ENCODE results near the gene RABL6. TPM values are rescaled to one million over a fixed set of nuclear protein-coding genes. Genes with fewer than 3 reads are reported as not detected.
"Not testable (repeated sequence)": the region's sequence is repeated elsewhere in the genome, so short reads cannot be mapped to it uniquely, and the experiment has no call there.

The RABL6 gene
- total RNA-seq, 1 experiment from 2014 or later, result 68.9 TPM

DNA sequence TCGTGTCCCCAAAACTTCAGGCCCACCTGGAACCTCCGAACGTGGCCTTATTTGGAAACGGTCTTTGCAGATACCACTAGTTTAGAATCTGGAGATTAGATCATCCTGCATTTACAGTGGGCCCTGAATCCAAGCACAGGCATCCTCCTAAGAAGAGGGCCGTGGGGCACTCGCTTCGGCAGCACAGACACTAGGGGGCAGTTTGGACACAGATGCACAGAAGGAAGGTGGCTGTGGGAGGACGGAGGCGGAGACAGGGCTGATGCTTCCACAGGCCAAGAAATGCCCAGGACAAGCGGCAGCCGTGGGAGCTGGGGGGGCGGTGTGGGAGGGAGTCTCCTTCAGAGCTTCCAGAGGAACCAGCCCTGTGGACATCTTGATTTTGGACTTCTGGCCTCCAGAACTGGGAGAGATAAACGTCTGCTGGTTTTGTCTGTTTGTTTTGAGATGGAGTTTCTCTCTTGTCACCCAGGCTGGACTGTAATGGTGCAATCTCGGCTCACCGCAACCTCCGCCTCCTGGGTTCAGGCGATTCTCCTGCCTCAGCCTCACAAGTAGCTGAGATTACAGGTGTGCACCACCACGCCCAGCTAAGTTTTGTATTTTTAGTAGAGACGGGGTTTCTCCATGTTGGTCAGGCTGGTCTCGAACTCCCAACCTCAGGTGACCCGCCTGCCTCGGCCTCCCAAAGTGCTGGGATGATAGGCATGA, 46.8 kb upstream of the RABL6 start:
- intact Hi-C loops (cut with micrococcal nuclease; ENCODE audit: unreplicated experiment); BruUV-seq (replicated peaks); H3K4me3 Mint-ChIP-seq (ENCODE audit: low read depth, unreplicated experiment); H3K27ac Mint-ChIP-seq (ENCODE audit: unreplicated experiment); H3K36me3 Mint-ChIP-seq (ENCODE audit: insufficient read depth, unreplicated experiment); H3K4me1 Mint-ChIP-seq (ENCODE audit: low read depth, unreplicated experiment); CTCF ChIA-PET; H3K9me3 Mint-ChIP-seq (ENCODE audit: low read depth, unreplicated experiment): not testable (repeated sequence)
- H3K27me3 Mint-ChIP-seq (ENCODE audit: unreplicated experiment), result peaks cover 23% of the 10 kb centered on the region
- DNase-seq, result peak; percentile 62
- TF ChIP-seq, protein P1, sequence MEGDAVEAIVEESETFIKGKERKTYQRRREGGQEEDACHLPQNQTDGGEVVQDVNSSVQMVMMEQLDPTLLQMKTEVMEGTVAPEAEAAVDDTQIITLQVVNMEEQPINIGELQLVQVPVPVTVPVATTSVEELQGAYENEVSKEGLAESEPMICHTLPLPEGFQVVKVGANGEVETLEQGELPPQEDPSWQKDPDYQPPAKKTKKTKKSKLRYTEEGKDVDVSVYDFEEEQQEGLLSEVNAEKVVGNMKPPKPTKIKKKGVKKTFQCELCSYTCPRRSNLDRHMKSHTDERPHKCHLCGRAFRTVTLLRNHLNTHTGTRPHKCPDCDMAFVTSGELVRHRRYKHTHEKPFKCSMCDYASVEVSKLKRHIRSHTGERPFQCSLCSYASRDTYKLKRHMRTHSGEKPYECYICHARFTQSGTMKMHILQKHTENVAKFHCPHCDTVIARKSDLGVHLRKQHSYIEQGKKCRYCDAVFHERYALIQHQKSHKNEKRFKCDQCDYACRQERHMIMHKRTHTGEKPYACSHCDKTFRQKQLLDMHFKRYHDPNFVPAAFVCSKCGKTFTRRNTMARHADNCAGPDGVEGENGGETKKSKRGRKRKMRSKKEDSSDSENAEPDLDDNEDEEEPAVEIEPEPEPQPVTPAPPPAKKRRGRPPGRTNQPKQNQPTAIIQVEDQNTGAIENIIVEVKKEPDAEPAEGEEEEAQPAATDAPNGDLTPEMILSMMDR (IDR thresholded peaks at IDR 0.05; ENCODE audit: unreplicated experiment), result peak; percentile 26

GRCh38 chr9:136761545-136761981, 46.2 kb upstream of the RABL6 start:
- peaks cover 23% of the 10 kb centered on the region for H3K27me3 Mint-ChIP-seq (ENCODE audit: unreplicated experiment)
- H3K4me3 Mint-ChIP-seq (ENCODE audit: low read depth, unreplicated experiment), result no peak overlapping the region
- no peaks in the 10 kb centered on the region for H3K36me3 Mint-ChIP-seq (ENCODE audit: insufficient read depth, unreplicated experiment)
- intact Hi-C loops (cut with micrococcal nuclease; ENCODE audit: unreplicated experiment), result no loop called here
- no TSS peak for BruUV-seq (replicated peaks)
- H3K4me1 Mint-ChIP-seq (ENCODE audit: low read depth, unreplicated experiment), result peaks cover 2% of the 10 kb centered on the region
- H3K27ac Mint-ChIP-seq (ENCODE audit: unreplicated experiment), result no peak overlapping the region
- TF ChIP-seq, protein P1 (IDR thresholded peaks at IDR 0.05; ENCODE audit: unreplicated experiment), result no peak
- CTCF ChIA-PET, result interaction anchor here (0.7 kb wide), 1 partner anchor 13 kb away, joined by 4 read pairs; no protein-coding TSS in a partner anchor
- DNase-seq, result no peak
- H3K9me3 Mint-ChIP-seq (ENCODE audit: low read depth, unreplicated experiment), result no peaks in the 10 kb centered on the region

DNA sequence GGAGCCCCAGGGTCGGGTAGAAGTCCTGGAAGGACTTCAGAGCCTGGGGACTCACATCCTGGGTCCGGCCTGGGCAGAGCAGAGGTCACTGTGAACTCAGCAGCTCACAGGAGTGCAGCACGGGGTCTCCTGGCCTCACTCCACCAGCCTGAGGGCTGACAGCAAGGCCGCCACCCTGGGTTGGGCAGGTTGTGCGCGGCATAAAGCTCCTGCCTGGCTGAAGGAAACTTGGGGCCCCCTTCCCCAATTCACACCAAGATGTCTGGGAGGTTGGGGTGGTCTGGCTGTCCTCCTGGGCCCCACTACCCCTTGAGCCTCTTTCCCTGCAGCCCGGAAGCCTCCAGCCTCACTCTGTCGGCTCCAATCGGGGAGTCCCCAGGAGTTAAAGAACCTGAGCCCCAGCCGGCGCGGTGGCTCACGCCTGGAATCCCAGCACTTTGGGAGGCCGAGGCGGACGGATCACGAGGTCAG, 45.5 kb upstream of the RABL6 start:
- no peak for DNase-seq
- no TSS peak for BruUV-seq (replicated peaks)
- H3K9me3 Mint-ChIP-seq (ENCODE audit: low read depth, unreplicated experiment), result no peaks in the 10 kb centered on the region
- intact Hi-C loops (cut with micrococcal nuclease; ENCODE audit: unreplicated experiment), result no loop called here
- H3K27ac Mint-ChIP-seq (ENCODE audit: unreplicated experiment), result no peak overlapping the region
- TF ChIP-seq, protein P1 (IDR thresholded peaks at IDR 0.05; ENCODE audit: unreplicated experiment), result no peak
- peaks cover 23% of the 10 kb centered on the region for H3K27me3 Mint-ChIP-seq (ENCODE audit: unreplicated experiment)
- CTCF ChIA-PET, result no interaction called here
- no peaks in the 10 kb centered on the region for H3K36me3 Mint-ChIP-seq (ENCODE audit: insufficient read depth, unreplicated experiment)
- no peak overlapping the region for H3K4me3 Mint-ChIP-seq (ENCODE audit: low read depth, unreplicated experiment)
- H3K4me1 Mint-ChIP-seq (ENCODE audit: low read depth, unreplicated experiment), result peaks cover 8% of the 10 kb centered on the region

GRCh38 chr9:136762915-136763648, 44.7 kb upstream of the RABL6 start:
- no peak overlapping the region for H3K27ac Mint-ChIP-seq (ENCODE audit: unreplicated experiment)
- intact Hi-C loops (cut with micrococcal nuclease; ENCODE audit: unreplicated experiment), result no loop called here
- BruUV-seq (replicated peaks), result no TSS peak
- peaks cover 23% of the 10 kb centered on the region for H3K27me3 Mint-ChIP-seq (ENCODE audit: unreplicated experiment)
- CTCF ChIA-PET, result no interaction called here
- no peak overlapping the region for H3K4me3 Mint-ChIP-seq (ENCODE audit: low read depth, unreplicated experiment)
- H3K4me1 Mint-ChIP-seq (ENCODE audit: low read depth, unreplicated experiment), result peaks cover 10% of the 10 kb centered on the region
- TF ChIP-seq, protein P1 (IDR thresholded peaks at IDR 0.05; ENCODE audit: unreplicated experiment), result no peak
- no peaks in the 10 kb centered on the region for H3K9me3 Mint-ChIP-seq (ENCODE audit: low read depth, unreplicated experiment)
- DNase-seq, result no peak
- H3K36me3 Mint-ChIP-seq (ENCODE audit: insufficient read depth, unreplicated experiment), result no peaks in the 10 kb centered on the region
